ENCODE results near the gene MRPL22. TPM values are rescaled to one million over a fixed set of nuclear protein-coding genes. Genes with fewer than 3 reads are reported as not detected.

The MRPL22 gene
- total RNA-seq, 1 donor from 2014 or later: 49.1 TPM

DNA sequence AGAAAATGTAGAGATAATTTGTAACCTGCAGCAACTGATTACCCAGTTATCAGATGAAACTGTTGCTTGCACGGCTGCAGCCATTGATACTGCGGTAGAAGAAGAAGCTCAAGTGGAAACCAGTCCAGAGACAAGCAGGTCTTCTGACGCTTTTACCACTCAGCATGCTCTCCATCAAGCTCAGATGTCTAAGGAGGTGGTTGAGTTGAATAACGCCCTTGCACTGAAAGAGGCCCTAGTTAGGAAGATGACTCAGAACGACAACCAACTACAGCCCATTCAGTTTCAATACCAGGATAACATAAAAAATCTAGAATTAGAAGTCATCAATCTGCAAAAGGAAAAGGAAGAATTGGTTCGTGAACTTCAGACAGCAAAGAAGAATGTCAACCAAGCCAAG lies 74.4 kb downstream of the MRPL22 start:
- Histone ChIP-seq H2AFZ (replicated peaks) (no peak overlapping the region), H3K9ac (no peak overlapping the region), H3K27me3 (no peaks in the 10 kb centered on the region), H3K4me2 (no peak overlapping the region), H4K20me1 (ENCODE audit: low read depth) (no peaks in the 10 kb centered on the region), H3K27ac (no peak overlapping the region), H3K4me3 (no peak overlapping the region), H3K9me3 (ENCODE audit: low read depth) (no peaks in the 10 kb centered on the region), H3F3A (ENCODE audit: low read depth) (no peaks in the 10 kb centered on the region), H3K4me1 (no peaks in the 10 kb centered on the region), H3K36me3 (no peaks in the 10 kb centered on the region), H3K79me2 (ENCODE audit: low read depth) (no peaks in the 10 kb centered on the region)
- H3K4me1 Mint-ChIP-seq: no peaks in the 10 kb centered on the region
- H3K27me3 Mint-ChIP-seq (ENCODE audit: insufficient read depth, low read depth): no peaks in the 10 kb centered on the region
- H3K27ac Mint-ChIP-seq: no peak overlapping the region
- DNase-seq (ENCODE audit: low spot score): no peak
- TF ChIP-seq EZH2phosphoT487 (IDR thresholded peaks at IDR 0.05) (no peak), EZH2 (IDR thresholded peaks at IDR 0.05) (no peak)
- TF ChIP-seq, protein P1, sequence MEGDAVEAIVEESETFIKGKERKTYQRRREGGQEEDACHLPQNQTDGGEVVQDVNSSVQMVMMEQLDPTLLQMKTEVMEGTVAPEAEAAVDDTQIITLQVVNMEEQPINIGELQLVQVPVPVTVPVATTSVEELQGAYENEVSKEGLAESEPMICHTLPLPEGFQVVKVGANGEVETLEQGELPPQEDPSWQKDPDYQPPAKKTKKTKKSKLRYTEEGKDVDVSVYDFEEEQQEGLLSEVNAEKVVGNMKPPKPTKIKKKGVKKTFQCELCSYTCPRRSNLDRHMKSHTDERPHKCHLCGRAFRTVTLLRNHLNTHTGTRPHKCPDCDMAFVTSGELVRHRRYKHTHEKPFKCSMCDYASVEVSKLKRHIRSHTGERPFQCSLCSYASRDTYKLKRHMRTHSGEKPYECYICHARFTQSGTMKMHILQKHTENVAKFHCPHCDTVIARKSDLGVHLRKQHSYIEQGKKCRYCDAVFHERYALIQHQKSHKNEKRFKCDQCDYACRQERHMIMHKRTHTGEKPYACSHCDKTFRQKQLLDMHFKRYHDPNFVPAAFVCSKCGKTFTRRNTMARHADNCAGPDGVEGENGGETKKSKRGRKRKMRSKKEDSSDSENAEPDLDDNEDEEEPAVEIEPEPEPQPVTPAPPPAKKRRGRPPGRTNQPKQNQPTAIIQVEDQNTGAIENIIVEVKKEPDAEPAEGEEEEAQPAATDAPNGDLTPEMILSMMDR (IDR thresholded peaks at IDR 0.05): no peak
- H3K9me3 Mint-ChIP-seq: peaks cover 3% of the 10 kb centered on the region
- no peaks in the 10 kb centered on the region for H3K36me3 Mint-ChIP-seq
- H3K4me3 Mint-ChIP-seq: no peak overlapping the region

DNA sequence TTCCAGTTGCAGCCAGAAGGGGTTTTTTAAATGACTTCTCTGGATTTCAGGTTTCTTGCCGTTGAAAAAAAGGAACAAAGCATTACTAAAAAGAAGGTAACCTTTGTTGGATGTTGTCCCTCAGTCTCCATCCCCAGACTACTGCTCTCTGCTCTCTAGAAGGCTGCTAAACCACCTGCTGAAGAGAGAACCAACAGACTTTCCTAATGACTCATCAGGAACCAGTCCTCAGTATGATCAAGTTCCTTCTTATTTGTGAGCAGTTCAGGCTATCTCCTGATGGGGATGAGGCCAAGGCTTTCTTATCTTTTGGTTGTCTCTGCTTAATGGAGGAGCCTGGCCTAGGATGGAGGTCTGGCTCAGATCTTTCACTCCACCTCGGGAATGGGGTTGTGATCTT lies 76.7 kb downstream of the MRPL22 start:
- Histone ChIP-seq H3K27ac (no peak overlapping the region), H3K4me1 (no peaks in the 10 kb centered on the region), H3F3A (ENCODE audit: low read depth) (no peaks in the 10 kb centered on the region), H3K9me3 (ENCODE audit: low read depth) (no peaks in the 10 kb centered on the region), H3K27me3 (no peaks in the 10 kb centered on the region), H3K36me3 (no peaks in the 10 kb centered on the region), H3K79me2 (ENCODE audit: low read depth) (no peaks in the 10 kb centered on the region), H3K9ac (no peak overlapping the region), H4K20me1 (ENCODE audit: low read depth) (no peaks in the 10 kb centered on the region), H2AFZ (replicated peaks) (no peak overlapping the region), H3K4me3 (no peak overlapping the region), H3K4me2 (no peak overlapping the region)
- H3K27me3 Mint-ChIP-seq (ENCODE audit: insufficient read depth, low read depth): no peaks in the 10 kb centered on the region
- DNase-seq (ENCODE audit: low spot score): no peak
- H3K27ac Mint-ChIP-seq: no peak overlapping the region
- H3K36me3 Mint-ChIP-seq: no peaks in the 10 kb centered on the region
- H3K9me3 Mint-ChIP-seq: peaks cover 3% of the 10 kb centered on the region
- no peak overlapping the region for H3K4me3 Mint-ChIP-seq
- TF ChIP-seq EZH2 (IDR thresholded peaks at IDR 0.05): no peak
- TF ChIP-seq EZH2phosphoT487 (IDR thresholded peaks at IDR 0.05): no peak
- TF ChIP-seq, protein P1 (IDR thresholded peaks at IDR 0.05): no peak
- no peaks in the 10 kb centered on the region for H3K4me1 Mint-ChIP-seq

Other genes starting within 250 kb of the MRPL22 start
- gene LARP1, start 185.7 kb upstream of the MRPL22 start, total RNA-seq (ENCODE audit: low replicate concordance): 53.8 and 85.2 TPM in 2 replicates
- 7.3 and 9.2 TPM in 2 replicates for gene FAXDC2, start 90.5 kb upstream of the MRPL22 start, total RNA-seq (ENCODE audit: low replicate concordance)
- gene CNOT8, start 82.4 kb upstream of the MRPL22 start, total RNA-seq (ENCODE audit: low replicate concordance): 81.8 and 90.8 TPM in 2 replicates
- gene GEMIN5, start 2.9 kb upstream of the MRPL22 start, total RNA-seq (ENCODE audit: low replicate concordance): 18.5 and 23.4 TPM in 2 replicates
- 0.12 TPM in 1 of 2 replicates, not detected in the other for gene KIF4B, start 72.7 kb downstream of the MRPL22 start, total RNA-seq (ENCODE audit: low replicate concordance)

Data from neural progenitor cell (in vitro differentiated cells).